Panc1 (cell line): ENCODE data around the gene SPART. TPM values are rescaled to one million over a fixed set of nuclear protein-coding genes. Genes with fewer than 3 reads are reported as not detected.

Experiments
- ATAC-seq: fragments of 200-7000 bp; cut with Tn5 transposase; 2 replicates; pipeline ENCODE4 v1.9.1; 2020; ENCODE audit warnings: mild to moderate bottlenecking, moderate library complexity
- BruUV-seq: library from RNA; stranded (reverse); fragments of 400-500 nt; replicated peaks from 2 replicates; lab custom pipeline; 2021; lab: Mats Ljungman, UMichigan
- CTCF ChIA-PET: fragments of 300-600 bp; sonication (Branson Sonifier 250); formaldehyde crosslinking; loops from one replicate; lab custom pipeline; 2022; ENCODE audit warnings: antibody characterized with exemption; lab: Charles Lee
- POLR2A ChIA-PET: fragments of 300-600 bp; sonication (Branson Sonifier 250); formaldehyde crosslinking; loops from one replicate; lab custom pipeline; 2022; ENCODE audit warnings: antibody characterized with exemption; lab: Charles Lee
- DNase-seq: peaks from one replicate; pipeline ENCODE4 v3.0.0-alpha.2; 2010; ENCODE audit warnings: low read depth, low spot score
- H3K27ac ChIP-seq: 2 replicates; pipeline ENCODE4 v1.5.1; 2011; ENCODE audit warnings: mild to moderate bottlenecking, low read length, inconsistent platforms
- H3K27me3 ChIP-seq: fragments of 200-500 bp; sonication (Bioruptor generic); 2 replicates; pipeline ENCODE4 v1.6.0; 2014; ENCODE audit warnings: low read length, inconsistent platforms; ENCODE audit not compliant: control insufficient read depth, insufficient read depth
- H3K36me3 ChIP-seq: fragments of 200-500 bp; sonication (Bioruptor generic); 2 replicates; pipeline ENCODE4 v1.5.1; 2014; ENCODE audit warnings: inconsistent platforms, mild to moderate bottlenecking, low read length, moderate library complexity; ENCODE audit not compliant: control insufficient read depth, insufficient read depth
- H3K4me1 ChIP-seq: 2 replicates; pipeline ENCODE4 v1.5.1; 2011; ENCODE audit warnings: inconsistent platforms, mild to moderate bottlenecking, low read length, moderate library complexity; ENCODE audit not compliant: control insufficient read depth, insufficient read depth
- H3K4me3 ChIP-seq, 2 experiments: 2 replicates each; pipeline ENCODE4 v1.5.1; 2011 to 2012; ENCODE audit warnings: low read depth in 2 of 2, low read length in 2 of 2, mild to moderate bottlenecking in 2 of 2, inconsistent platforms in 1 of 2, moderate library complexity in 1 of 2
- H3K9me3 ChIP-seq: fragments of 200-500 bp; sonication (Bioruptor generic); 2 replicates; pipeline ENCODE4 v1.5.1; 2014; ENCODE audit warnings: low read depth, mild to moderate bottlenecking, inconsistent platforms, low read length, moderate library complexity; ENCODE audit not compliant: control insufficient read depth, insufficient read depth
- POLR2AphosphoS5 ChIP-seq: IDR thresholded peaks from 2 replicates; pipeline ENCODE4 v1.6.1; 2012; ENCODE audit warnings: mild to moderate bottlenecking, low read depth, low read length, moderate library complexity
- SIN3A ChIP-seq: IDR thresholded peaks from 2 replicates; pipeline ENCODE4 v1.6.1; 2012; ENCODE audit warnings: low read depth, mild to moderate bottlenecking, low read length, moderate library complexity, borderline replicate concordance; ENCODE audit not compliant: insufficient read depth
- TCF7L2 ChIP-seq: IDR thresholded peaks from 2 replicates; pipeline ENCODE4 v1.6.1; 2011; ENCODE audit warnings: mild to moderate bottlenecking, low read depth, low read length, inconsistent platforms
- in situ Hi-C: cut with HindIII; loops from 2 replicates; pipeline ENCODE4 v1.10.0; 2016; ENCODE audit warnings: low sequenced_read_pairs, low pct_unique_long_range_greater_than_20kb
- intact Hi-C: fragments of 100-400 bp; cut with micrococcal nuclease; formaldehyde crosslinking; loops from one replicate; pipeline ENCODE4 v1.10.0; 2022; ENCODE audit not compliant: unreplicated experiment
- total RNA-seq: library from RNA; stranded (reverse); gene quantifications from one replicate; pipeline ENCODE4 v1.2.1, GENCODE V29; 2021; ENCODE audit not compliant: unreplicated experiment
- TF ChIP-seq, protein P1 (sequence below), 2 experiments: IDR thresholded peaks; 2 replicates each; pipeline ENCODE4 v1.6.1; 2011 to 2012; ENCODE audit warnings: low read depth in 2 of 2, control low read depth in 1 of 2, low read length in 1 of 2, mild to moderate bottlenecking in 1 of 2, moderate library complexity in 1 of 2; ENCODE audit not compliant: insufficient read depth in 1 of 2
- TF ChIP-seq, protein P2 (sequence below): fragments of 450-650 bp; IDR thresholded peaks from 2 replicates; pipeline ENCODE4 v1.5.1; 2017; ENCODE audit warnings: mild to moderate bottlenecking

Gene SPART
- total RNA-seq, 1 experiment from 2014 or later, result 38.9 TPM

DNA sequence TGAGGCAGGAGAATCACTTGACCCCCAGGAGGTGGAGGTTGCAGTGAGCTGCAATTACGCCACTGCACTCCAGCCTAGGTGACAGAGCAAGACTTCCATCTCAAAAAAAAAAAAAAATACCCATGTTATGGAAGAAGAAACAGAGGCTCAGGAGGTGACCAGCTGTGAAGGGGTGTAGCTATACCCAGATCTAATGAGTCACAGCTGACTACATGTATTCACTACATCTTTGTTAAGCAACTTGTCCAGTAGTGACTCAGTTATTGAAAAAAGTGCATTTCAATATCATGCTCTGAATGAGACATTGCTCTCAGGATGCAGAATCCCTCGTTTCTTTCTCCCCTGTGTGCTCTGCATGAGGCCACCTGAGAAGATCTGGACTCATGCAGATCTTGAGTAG is 16.1 kb upstream of the SPART start:
- H3K9me3 ChIP-seq, result no peaks in the 10 kb centered on the region
- TF ChIP-seq SIN3A (no peak), POLR2AphosphoS5 (no peak), TCF7L2 (no peak)
- TF ChIP-seq, protein P1, sequence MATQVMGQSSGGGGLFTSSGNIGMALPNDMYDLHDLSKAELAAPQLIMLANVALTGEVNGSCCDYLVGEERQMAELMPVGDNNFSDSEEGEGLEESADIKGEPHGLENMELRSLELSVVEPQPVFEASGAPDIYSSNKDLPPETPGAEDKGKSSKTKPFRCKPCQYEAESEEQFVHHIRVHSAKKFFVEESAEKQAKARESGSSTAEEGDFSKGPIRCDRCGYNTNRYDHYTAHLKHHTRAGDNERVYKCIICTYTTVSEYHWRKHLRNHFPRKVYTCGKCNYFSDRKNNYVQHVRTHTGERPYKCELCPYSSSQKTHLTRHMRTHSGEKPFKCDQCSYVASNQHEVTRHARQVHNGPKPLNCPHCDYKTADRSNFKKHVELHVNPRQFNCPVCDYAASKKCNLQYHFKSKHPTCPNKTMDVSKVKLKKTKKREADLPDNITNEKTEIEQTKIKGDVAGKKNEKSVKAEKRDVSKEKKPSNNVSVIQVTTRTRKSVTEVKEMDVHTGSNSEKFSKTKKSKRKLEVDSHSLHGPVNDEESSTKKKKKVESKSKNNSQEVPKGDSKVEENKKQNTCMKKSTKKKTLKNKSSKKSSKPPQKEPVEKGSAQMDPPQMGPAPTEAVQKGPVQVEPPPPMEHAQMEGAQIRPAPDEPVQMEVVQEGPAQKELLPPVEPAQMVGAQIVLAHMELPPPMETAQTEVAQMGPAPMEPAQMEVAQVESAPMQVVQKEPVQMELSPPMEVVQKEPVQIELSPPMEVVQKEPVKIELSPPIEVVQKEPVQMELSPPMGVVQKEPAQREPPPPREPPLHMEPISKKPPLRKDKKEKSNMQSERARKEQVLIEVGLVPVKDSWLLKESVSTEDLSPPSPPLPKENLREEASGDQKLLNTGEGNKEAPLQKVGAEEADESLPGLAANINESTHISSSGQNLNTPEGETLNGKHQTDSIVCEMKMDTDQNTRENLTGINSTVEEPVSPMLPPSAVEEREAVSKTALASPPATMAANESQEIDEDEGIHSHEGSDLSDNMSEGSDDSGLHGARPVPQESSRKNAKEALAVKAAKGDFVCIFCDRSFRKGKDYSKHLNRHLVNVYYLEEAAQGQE (IDR thresholded peaks at IDR 0.05; ENCODE audit: insufficient read depth in 1 of 2, low read depth in 2 of 2, low read length in 1 of 2), result no peak
- TF ChIP-seq, protein P2, sequence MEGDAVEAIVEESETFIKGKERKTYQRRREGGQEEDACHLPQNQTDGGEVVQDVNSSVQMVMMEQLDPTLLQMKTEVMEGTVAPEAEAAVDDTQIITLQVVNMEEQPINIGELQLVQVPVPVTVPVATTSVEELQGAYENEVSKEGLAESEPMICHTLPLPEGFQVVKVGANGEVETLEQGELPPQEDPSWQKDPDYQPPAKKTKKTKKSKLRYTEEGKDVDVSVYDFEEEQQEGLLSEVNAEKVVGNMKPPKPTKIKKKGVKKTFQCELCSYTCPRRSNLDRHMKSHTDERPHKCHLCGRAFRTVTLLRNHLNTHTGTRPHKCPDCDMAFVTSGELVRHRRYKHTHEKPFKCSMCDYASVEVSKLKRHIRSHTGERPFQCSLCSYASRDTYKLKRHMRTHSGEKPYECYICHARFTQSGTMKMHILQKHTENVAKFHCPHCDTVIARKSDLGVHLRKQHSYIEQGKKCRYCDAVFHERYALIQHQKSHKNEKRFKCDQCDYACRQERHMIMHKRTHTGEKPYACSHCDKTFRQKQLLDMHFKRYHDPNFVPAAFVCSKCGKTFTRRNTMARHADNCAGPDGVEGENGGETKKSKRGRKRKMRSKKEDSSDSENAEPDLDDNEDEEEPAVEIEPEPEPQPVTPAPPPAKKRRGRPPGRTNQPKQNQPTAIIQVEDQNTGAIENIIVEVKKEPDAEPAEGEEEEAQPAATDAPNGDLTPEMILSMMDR, result no peak
- CTCF ChIA-PET, result no interaction called here
- BruUV-seq, result no TSS peak
- POLR2A ChIA-PET, result no interaction called here
- H3K4me1 ChIP-seq, result no peaks in the 10 kb centered on the region
- ATAC-seq (no peak), DNase-seq (no peak)
- H3K36me3 ChIP-seq, result no peaks in the 10 kb centered on the region
- H3K27ac ChIP-seq, result no peak overlapping the region
- in situ Hi-C loops (no loop called here), intact Hi-C loops (no loop called here)
- no peak overlapping the region for H3K4me3 ChIP-seq
- H3K27me3 ChIP-seq, result no peaks in the 10 kb centered on the region

DNA sequence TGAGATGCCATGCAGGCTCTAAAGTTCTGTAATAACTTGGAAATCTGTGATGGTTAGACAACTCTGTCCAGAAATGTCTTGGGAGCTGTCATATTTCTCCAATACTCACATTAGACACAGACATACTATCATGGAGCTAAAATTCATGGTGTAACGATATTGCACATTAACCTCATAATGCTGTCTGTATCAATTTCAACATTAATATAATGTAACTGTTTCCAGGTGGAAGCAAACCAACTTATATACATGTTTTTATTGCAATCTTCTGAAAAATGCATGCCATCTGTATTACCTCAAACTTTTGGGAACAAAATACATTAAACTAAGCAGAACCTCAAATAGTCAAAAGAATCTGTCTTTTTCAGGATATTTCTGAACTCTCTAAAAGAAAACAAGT is 14.7 kb upstream of the SPART start:
- H3K4me3 ChIP-seq, result no peak overlapping the region
- no peaks in the 10 kb centered on the region for H3K27me3 ChIP-seq
- CTCF ChIA-PET, result no interaction called here
- no TSS peak for BruUV-seq
- DNase-seq (no peak), ATAC-seq (no peak)
- H3K27ac ChIP-seq, result no peak overlapping the region
- in situ Hi-C loops (no loop called here), intact Hi-C loops (no loop called here)
- no peaks in the 10 kb centered on the region for H3K36me3 ChIP-seq
- no peaks in the 10 kb centered on the region for H3K9me3 ChIP-seq
- no peaks in the 10 kb centered on the region for H3K4me1 ChIP-seq
- POLR2A ChIA-PET, result no interaction called here
- TF ChIP-seq TCF7L2 (no peak), SIN3A (no peak), POLR2AphosphoS5 (no peak)
- TF ChIP-seq, protein P1 (IDR thresholded peaks at IDR 0.05; ENCODE audit: insufficient read depth in 1 of 2, low read depth in 2 of 2, low read length in 1 of 2), result no peak
- TF ChIP-seq, protein P2, result no peak
